HepG2 (cell line): ENCODE results near the gene MIDN. TPM values are rescaled to one million over a fixed set of nuclear protein-coding genes. Genes with fewer than 3 reads are reported as not detected.

Experiments used
- CBX5 ChIP-seq: sonication (generic); formaldehyde crosslinking; IDR thresholded peaks from 2 replicates; pipeline ENCODE4 v1.4.0; 2020; ENCODE audit warnings: missing genetic modification reagents, borderline replicate concordance
- HMG20A ChIP-seq: IDR thresholded peaks from 2 replicates; pipeline ENCODE4 v1.6.1; 2016; ENCODE audit warnings: borderline replicate concordance
- HMGXB4 ChIP-seq, 2 experiments: sonication (generic) in 1 of 2; formaldehyde crosslinking in 1 of 2; IDR thresholded peaks; 2 replicates each; pipeline versions ENCODE4 v1.4.0 to v1.6.1; 2018 to 2020; ENCODE audit warnings: missing genetic modification reagents in 2 of 2, borderline replicate concordance in 1 of 2, low read depth in 1 of 2, mild to moderate bottlenecking in 1 of 2, missing biosample characterization in 1 of 2
- ISL2 ChIP-seq: sonication (generic); formaldehyde crosslinking; IDR thresholded peaks from 2 replicates; pipeline ENCODE4 v1.5.0; 2020; ENCODE audit warnings: missing genetic modification reagents
- JDP2 ChIP-seq: sonication (generic); formaldehyde crosslinking; IDR thresholded peaks from 2 replicates; pipeline ENCODE4 v1.8.1; 2022; ENCODE audit warnings: missing genetic modification reagents, borderline replicate concordance
- NKX3-1 ChIP-seq: sonication (generic); formaldehyde crosslinking; IDR thresholded peaks from 2 replicates; pipeline ENCODE4 v1.5.0; 2020; ENCODE audit warnings: missing genetic modification reagents
- PHF8 ChIP-seq: sonication (generic); formaldehyde crosslinking; IDR thresholded peaks from 2 replicates; pipeline ENCODE4 v1.5.0; 2020; ENCODE audit warnings: missing genetic modification reagents
- PRMT3 ChIP-seq: sonication (generic); formaldehyde crosslinking; IDR thresholded peaks from 2 replicates; pipeline ENCODE4 v1.8.1; 2022; ENCODE audit warnings: low read depth, mild to moderate bottlenecking, moderate library complexity, missing genetic modification reagents, borderline replicate concordance
- SAFB2 ChIP-seq: sonication (generic); formaldehyde crosslinking; IDR thresholded peaks from 2 replicates; pipeline ENCODE4 v1.5.1; 2020; ENCODE audit warnings: missing genetic modification reagents, low read depth, mild to moderate bottlenecking, borderline replicate concordance
- SIN3B ChIP-seq: fragments of 150-350 bp; IDR thresholded peaks from 2 replicates; pipeline ENCODE4 v1.6.1; 2014; ENCODE audit warnings: low read length
- SP5 ChIP-seq: IDR thresholded peaks from 2 replicates; pipeline ENCODE4 v1.6.1; 2016; ENCODE audit warnings: low read depth, borderline replicate concordance
- TCF7 ChIP-seq: sonication (generic); IDR thresholded peaks from 2 replicates; pipeline ENCODE4 v1.6.1; 2016; ENCODE audit warnings: antibody characterized with exemption, low read depth
- YY1 ChIP-seq: IDR thresholded peaks from 2 replicates; pipeline ENCODE4 v1.6.1; 2011; ENCODE audit warnings: low read length, low read depth, moderate library complexity, mild to moderate bottlenecking; ENCODE audit not compliant: insufficient read depth, insufficient replicate concordance
- ZBTB46 ChIP-seq: sonication (generic); formaldehyde crosslinking; IDR thresholded peaks from 2 replicates; pipeline ENCODE4 v1.4.0; 2020; ENCODE audit warnings: mild to moderate bottlenecking, missing genetic modification reagents, borderline replicate concordance
- ZMAT5 ChIP-seq: sonication (generic); formaldehyde crosslinking; IDR thresholded peaks from 2 replicates; pipeline ENCODE4 v1.5.0; 2020; ENCODE audit warnings: mild to moderate bottlenecking, low read depth, missing genetic modification reagents, borderline replicate concordance
- ZNF260 ChIP-seq: sonication (generic); formaldehyde crosslinking; IDR thresholded peaks from 2 replicates; pipeline ENCODE4 v1.4.0; 2020; ENCODE audit warnings: missing genetic modification reagents, low read depth, mild to moderate bottlenecking, borderline replicate concordance
- ZNF550 ChIP-seq: sonication (generic); formaldehyde crosslinking; IDR thresholded peaks from 2 replicates; pipeline ENCODE4 v1.4.0; 2020; ENCODE audit warnings: mild to moderate bottlenecking, missing genetic modification reagents, borderline replicate concordance
- polyA plus RNA-seq, 8 experiments: library from polyadenylated mRNA; depleted of rRNA in 3 of 8; stranded (reverse) in 7 of 8; unstranded in 1 of 8; fragments of >200 nt; fragmentation: Illumina TruSeq in 4 of 8; extraction: Trizol in 4 of 8; gene quantifications; 2 replicates each; pipeline versions ENCODE4 v1.2.1 to v1.2.3, GENCODE V29; 2011 to 2016; ENCODE audit warnings: low read depth in 4 of 8, missing spikeins in 1 of 8, mixed read lengths in 1 of 8; ENCODE audit not compliant: insufficient read depth in 1 of 8
- total RNA-seq, 5 experiments: library from RNA; depleted of rRNA; stranded (reverse); fragments of >200 nt; fragmentation: Illumina TruSeq; extraction: Trizol; gene quantifications; 2 replicates each; pipeline ENCODE4 v1.2.3, GENCODE V29; 2016; ENCODE audit warnings: low read depth in 1 of 5
- TF ChIP-seq, protein P1 (sequence below): sonication (generic); formaldehyde crosslinking; IDR thresholded peaks from 2 replicates; pipeline ENCODE4 v1.4.0; 2020; ENCODE audit warnings: low read depth, missing genetic modification reagents
- TF ChIP-seq, protein P2 (sequence below): sonication (generic); formaldehyde crosslinking; IDR thresholded peaks from 2 replicates; pipeline ENCODE4 v1.5.0; 2020; ENCODE audit warnings: missing genetic modification reagents, mild to moderate bottlenecking, borderline replicate concordance
- TF ChIP-seq, protein P3 (sequence below): sonication (generic); formaldehyde crosslinking; IDR thresholded peaks from 2 replicates; pipeline ENCODE4 v1.5.0; 2020; ENCODE audit warnings: missing genetic modification reagents

MIDN gene
- total and polyA plus RNA-seq, 2 of the 13 experiments (the other 11 are each of a cell fraction or from before 2014, with no cell fraction given): 8.4 to 18.0 TPM

- TF ChIP-seq CBX5 (CRISPR knock-in tag) (peak; percentile 22; the same call in 1 of the 2 replicates), JDP2 (CRISPR knock-in tag) (no peak), PRMT3 (CRISPR knock-in tag) (no peak), ZNF550 (no peak), ZNF260 (CRISPR knock-in tag) (no peak), HMG20A (CRISPR knock-in tag) (no peak), ZMAT5 (no peak), ZBTB46 (CRISPR knock-in tag) (no peak), NKX3-1 (CRISPR knock-in tag) (0 out of 2 replicates have a peak, but pooled peaks have one; percentile 16), YY1 (no peak), SIN3B (no peak; the same call in 1 of the 2 replicates), TCF7 (no peak), SAFB2 (CRISPR knock-in tag) (no peak), SP5 (CRISPR knock-in tag) (peak; percentile 72; the same call in 1 of the 2 replicates), ISL2 (CRISPR knock-in tag) (no peak), HMGXB4 (CRISPR knock-in tag; IDR thresholded peaks at IDR 0.05; ENCODE audit: borderline replicate concordance in 1 of 2, low read depth in 1 of 2) (no peak; a peak in 1 of 4 replicates), PHF8 (CRISPR knock-in tag) (peak; percentile 35; the same call in 1 of the 2 replicates)
- TF ChIP-seq, protein P1, sequence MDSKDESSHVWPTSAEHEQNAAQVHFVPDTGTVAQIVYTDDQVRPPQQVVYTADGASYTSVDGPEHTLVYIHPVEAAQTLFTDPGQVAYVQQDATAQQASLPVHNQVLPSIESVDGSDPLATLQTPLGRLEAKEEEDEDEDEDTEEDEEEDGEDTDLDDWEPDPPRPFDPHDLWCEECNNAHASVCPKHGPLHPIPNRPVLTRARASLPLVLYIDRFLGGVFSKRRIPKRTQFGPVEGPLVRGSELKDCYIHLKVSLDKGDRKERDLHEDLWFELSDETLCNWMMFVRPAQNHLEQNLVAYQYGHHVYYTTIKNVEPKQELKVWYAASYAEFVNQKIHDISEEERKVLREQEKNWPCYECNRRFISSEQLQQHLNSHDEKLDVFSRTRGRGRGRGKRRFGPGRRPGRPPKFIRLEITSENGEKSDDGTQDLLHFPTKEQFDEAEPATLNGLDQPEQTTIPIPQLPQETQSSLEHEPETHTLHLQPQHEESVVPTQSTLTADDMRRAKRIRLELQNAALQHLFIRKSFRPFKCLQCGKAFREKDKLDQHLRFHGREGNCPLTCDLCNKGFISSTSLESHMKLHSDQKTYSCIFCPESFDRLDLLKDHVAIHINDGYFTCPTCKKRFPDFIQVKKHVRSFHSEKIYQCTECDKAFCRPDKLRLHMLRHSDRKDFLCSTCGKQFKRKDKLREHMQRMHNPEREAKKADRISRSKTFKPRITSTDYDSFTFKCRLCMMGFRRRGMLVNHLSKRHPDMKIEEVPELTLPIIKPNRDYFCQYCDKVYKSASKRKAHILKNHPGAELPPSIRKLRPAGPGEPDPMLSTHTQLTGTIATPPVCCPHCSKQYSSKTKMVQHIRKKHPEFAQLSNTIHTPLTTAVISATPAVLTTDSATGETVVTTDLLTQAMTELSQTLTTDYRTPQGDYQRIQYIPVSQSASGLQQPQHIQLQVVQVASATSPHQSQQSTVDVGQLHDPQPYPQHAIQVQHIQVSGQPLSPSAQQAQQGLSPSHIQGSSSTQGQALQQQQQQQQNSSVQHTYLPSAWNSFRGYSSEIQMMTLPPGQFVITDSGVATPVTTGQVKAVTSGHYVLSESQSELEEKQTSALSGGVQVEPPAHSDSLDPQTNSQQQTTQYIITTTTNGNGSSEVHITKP (CRISPR knock-in tag): 0 out of 2 replicates have a peak, but pooled peaks have one; percentile 6
- TF ChIP-seq, protein P2, sequence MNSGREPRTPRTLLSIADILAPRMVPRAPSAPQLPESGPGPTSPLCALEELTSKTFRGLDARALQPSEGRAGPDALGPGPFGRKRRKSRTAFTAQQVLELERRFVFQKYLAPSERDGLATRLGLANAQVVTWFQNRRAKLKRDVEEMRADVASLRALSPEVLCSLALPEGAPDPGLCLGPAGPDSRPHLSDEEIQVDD (CRISPR knock-in tag): no peak
- TF ChIP-seq, protein P3, sequence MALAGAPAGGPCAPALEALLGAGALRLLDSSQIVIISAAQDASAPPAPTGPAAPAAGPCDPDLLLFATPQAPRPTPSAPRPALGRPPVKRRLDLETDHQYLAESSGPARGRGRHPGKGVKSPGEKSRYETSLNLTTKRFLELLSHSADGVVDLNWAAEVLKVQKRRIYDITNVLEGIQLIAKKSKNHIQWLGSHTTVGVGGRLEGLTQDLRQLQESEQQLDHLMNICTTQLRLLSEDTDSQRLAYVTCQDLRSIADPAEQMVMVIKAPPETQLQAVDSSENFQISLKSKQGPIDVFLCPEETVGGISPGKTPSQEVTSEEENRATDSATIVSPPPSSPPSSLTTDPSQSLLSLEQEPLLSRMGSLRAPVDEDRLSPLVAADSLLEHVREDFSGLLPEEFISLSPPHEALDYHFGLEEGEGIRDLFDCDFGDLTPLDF (CRISPR knock-in tag): peak; percentile 32; the same call in 1 of the 2 replicates
Observed at GRCh38 chr19:1269065-1269477, 20.7 kb downstream of the MIDN start, which contains the start of gene CIRBP (continued).
